Endothelial cell of umbilical vein (primary cell): ENCODE results near the gene UGT1A3. TPM values are rescaled to one million over a fixed set of nuclear protein-coding genes. Genes with fewer than 3 reads are reported as not detected.

Source experiments
- BruUV-seq: library from RNA; stranded (reverse); fragments of 400-500 nt; replicated peaks from 2 replicates; lab custom pipeline; 2021; lab: Mats Ljungman, UMichigan
- CTCF ChIA-PET: fragments of 300-600, 350-600 bp; sonication (Branson Sonifier 250); formaldehyde crosslinking; loops from one replicate; lab custom pipeline; 2021; ENCODE audit warnings: antibody characterized with exemption, inconsistent platforms; lab: Charles Lee
- POLR2A ChIA-PET: fragments of 300-600, 350-600 bp; sonication (Branson Sonifier 250); formaldehyde crosslinking; loops from one replicate; lab custom pipeline; 2021; ENCODE audit warnings: antibody characterized with exemption, inconsistent platforms; lab: Charles Lee
- DNase-seq: peaks from one replicate; pipeline ENCODE4 v3.0.0-alpha.2; 2011; ENCODE audit warnings: low read depth, low spot score
- FAIRE-seq: peaks from 2 replicates; lab custom pipeline; 2011; peaks lifted over from hg19 to GRCh38; lab: Jason Lieb, UNC
- H2AFZ ChIP-seq: 2 replicates; pipeline ENCODE4 v1.6.0; 2012; ENCODE audit warnings: low read depth, low read length, control low read depth, inconsistent platforms
- H3K27ac ChIP-seq: 2 replicates; pipeline ENCODE4 v1.5.1; 2011; ENCODE audit warnings: low read depth, mild to moderate bottlenecking, control low read depth, low read length, moderate library complexity; ENCODE audit not compliant: insufficient read depth
- H3K27me3 ChIP-seq, 2 experiments: 2 replicates each; pipeline versions ENCODE4 v1.6.0 to v1.6.1; 2011; ENCODE audit warnings: low read length in 2 of 2, mixed read lengths in 1 of 2; ENCODE audit not compliant: control insufficient read depth in 2 of 2, insufficient read depth in 2 of 2
- H3K36me3 ChIP-seq, 2 experiments: 2 replicates in 1 of 2; 3 replicates in 1 of 2; pipeline ENCODE4 v1.5.1; 2011; ENCODE audit warnings: low read length in 2 of 2, mild to moderate bottlenecking in 1 of 2, moderate library complexity in 1 of 2; ENCODE audit not compliant: control insufficient read depth in 2 of 2, insufficient read depth in 2 of 2; ENCODE audit errors: extremely low read depth in 1 of 2
- H3K4me1 ChIP-seq: 3 replicates; pipeline ENCODE4 v1.5.1; 2011; ENCODE audit warnings: mild to moderate bottlenecking, low read length; ENCODE audit not compliant: control insufficient read depth, insufficient read depth; ENCODE audit errors: extremely low read depth
- H3K4me2 ChIP-seq: 2 replicates; pipeline ENCODE4 v1.6.1; 2011; ENCODE audit warnings: low read length, control low read depth, mixed read lengths; ENCODE audit not compliant: insufficient read depth
- H3K4me3 ChIP-seq, 3 experiments: fragments of 200-600 bp in 1 of 3; sonication (generic), shearing (Covaris generic) in 1 of 3; replicated peaks in 1 of 3; 2 replicates each; pipeline ENCODE4 v1.5.1; 2011 to 2016; ENCODE audit warnings: control low read depth in 3 of 3, low read length in 3 of 3, mild to moderate bottlenecking in 2 of 3, inconsistent platforms in 1 of 3, low read depth in 1 of 3, moderate library complexity in 1 of 3; ENCODE audit not compliant: insufficient read depth in 1 of 3
- H3K79me2 ChIP-seq: 2 replicates; pipeline ENCODE4 v1.6.0; 2012; ENCODE audit warnings: low read length, inconsistent platforms; ENCODE audit not compliant: control insufficient read depth, insufficient read depth
- H3K9ac ChIP-seq: replicated peaks from 2 replicates; pipeline ENCODE3; 2011; ENCODE audit warnings: low read length, control low read depth; ENCODE audit not compliant: insufficient read depth; ENCODE audit errors: extremely low read depth
- H3K9me1 ChIP-seq: replicated peaks from 3 replicates; pipeline ENCODE4 v1.6.0; 2011; ENCODE audit warnings: mild to moderate bottlenecking, low read length; ENCODE audit not compliant: control insufficient read depth, insufficient read depth; ENCODE audit errors: extremely low read depth
- H3K9me3 ChIP-seq: replicated peaks from 2 replicates; pipeline ENCODE4 v1.5.1; 2012; ENCODE audit warnings: low read length, inconsistent platforms; ENCODE audit not compliant: control insufficient read depth, insufficient read depth
- H4K20me1 ChIP-seq: replicated peaks from 2 replicates; pipeline ENCODE3; 2011; ENCODE audit warnings: mild to moderate bottlenecking, low read length; ENCODE audit not compliant: control insufficient read depth, insufficient read depth; ENCODE audit errors: extremely low read depth
- EZH2 ChIP-seq: IDR thresholded peaks from 2 replicates; pipeline ENCODE4 v1.6.1; 2012; ENCODE audit warnings: borderline replicate concordance, low read depth, mild to moderate bottlenecking, moderate library complexity, low read length, inconsistent platforms; ENCODE audit not compliant: severe bottlenecking
- FOS ChIP-seq: IDR thresholded peaks from 2 replicates; pipeline ENCODE4 v1.6.1; 2011; ENCODE audit warnings: mild to moderate bottlenecking, low read length, moderate library complexity, borderline replicate concordance; ENCODE audit not compliant: insufficient read depth
- GATA2 ChIP-seq: IDR thresholded peaks from 2 replicates; pipeline ENCODE4 v1.7.0; 2011; ENCODE audit warnings: low read depth, mild to moderate bottlenecking, moderate library complexity, mixed read lengths, low read length; ENCODE audit not compliant: insufficient read length, insufficient read depth
- JUN ChIP-seq: IDR thresholded peaks from 2 replicates; pipeline ENCODE4 v1.6.1; 2011; ENCODE audit warnings: borderline replicate concordance, low read depth; ENCODE audit not compliant: insufficient read length, insufficient read depth
- MYC ChIP-seq: IDR thresholded peaks from one replicate; pipeline ENCODE4 v1.6.1; 2011; ENCODE audit warnings: mild to moderate bottlenecking, low read depth, low read length
- POLR2A ChIP-seq: IDR thresholded peaks from 2 replicates; pipeline ENCODE4 v1.6.1; 2012; ENCODE audit warnings: low read depth, mild to moderate bottlenecking, control low read depth, low read length
- POLR2AphosphoS5 ChIP-seq: IDR thresholded peaks from 2 replicates; pipeline ENCODE4 v1.6.1; 2012; ENCODE audit warnings: low read depth, mild to moderate bottlenecking, control low read depth, low read length, moderate library complexity; ENCODE audit not compliant: insufficient read depth
- dilution Hi-C: fragments of 300-500 bp; cut with MboI; formaldehyde crosslinking; loops from one replicate; pipeline ENCODE4 v1.15.0; 2019; ENCODE audit warnings: low sequenced_read_pairs; ENCODE audit not compliant: extremely low pct_ligation_motif_present
- intact Hi-C: fragments of 100-400 bp; cut with micrococcal nuclease; formaldehyde crosslinking; loops from one replicate; pipeline ENCODE4 v1.10.0; 2022
- polyA plus RNA-seq, 4 experiments: library from polyadenylated mRNA; depleted of rRNA in 3 of 4; stranded (reverse) in 3 of 4; unstranded in 1 of 4; fragments of >200 nt; gene quantifications; 2 replicates each; pipeline versions ENCODE4 v1.2.1 to v1.2.3, GENCODE V29; 2011 to 2012; ENCODE audit warnings: missing spikeins in 1 of 4
- total RNA-seq: library from RNA; stranded (reverse); gene quantifications from 2 replicates; pipeline ENCODE4 v1.2.3, GENCODE V29; 2021
- TF ChIP-seq, protein P1 (sequence below): IDR thresholded peaks from 2 replicates; pipeline ENCODE4 v1.6.1; 2011; ENCODE audit not compliant: insufficient read depth, insufficient read length
- TF ChIP-seq, protein P2 (sequence below), 2 donors: IDR thresholded peaks; 1 replicate in 1 of 2; 2 replicates in 1 of 2; pipeline ENCODE4 v1.5.1; 2011; ENCODE audit warnings: low read length in 2 of 2, mild to moderate bottlenecking in 2 of 2, moderate library complexity in 2 of 2, control low read depth in 1 of 2, inconsistent platforms in 1 of 2, low read depth in 1 of 2; ENCODE audit not compliant: insufficient read depth in 1 of 2; ENCODE audit errors: extremely low read depth in 1 of 2

UGT1A3 gene
- total and polyA plus RNA-seq, 2 donors (not counting 3 experiments of a cell fraction or from before 2014, with no cell fraction given): not detected

GRCh38 chr2:233693963-233694362, 34.9 kb upstream of the UGT1A3 start:
- no peaks in the 10 kb centered on the region for H3K9me3 ChIP-seq
- FAIRE-seq: no peak
- intact Hi-C loops: no loop called here
- H4K20me1 ChIP-seq: no peaks in the 10 kb centered on the region
- H3K4me3 ChIP-seq: no peak overlapping the region
- H3K27ac ChIP-seq: no peak overlapping the region
- H3K4me1 ChIP-seq: peaks cover 15% of the 10 kb centered on the region
- dilution Hi-C loops: no loop called here
- ChIA-PET POLR2A (no interaction called here), CTCF (no interaction called here)
- H3K9me1 ChIP-seq: no peaks in the 10 kb centered on the region
- no peak for DNase-seq
- H3K4me2 ChIP-seq: no peak overlapping the region
- TF ChIP-seq, protein P1, sequence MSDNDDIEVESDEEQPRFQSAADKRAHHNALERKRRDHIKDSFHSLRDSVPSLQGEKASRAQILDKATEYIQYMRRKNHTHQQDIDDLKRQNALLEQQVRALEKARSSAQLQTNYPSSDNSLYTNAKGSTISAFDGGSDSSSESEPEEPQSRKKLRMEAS: no peak
- TF ChIP-seq FOS (no peak), GATA2 (no peak), MYC (no peak), EZH2 (no peak), JUN (no peak), POLR2A (no peak), POLR2AphosphoS5 (no peak)
- TF ChIP-seq, protein P2, sequence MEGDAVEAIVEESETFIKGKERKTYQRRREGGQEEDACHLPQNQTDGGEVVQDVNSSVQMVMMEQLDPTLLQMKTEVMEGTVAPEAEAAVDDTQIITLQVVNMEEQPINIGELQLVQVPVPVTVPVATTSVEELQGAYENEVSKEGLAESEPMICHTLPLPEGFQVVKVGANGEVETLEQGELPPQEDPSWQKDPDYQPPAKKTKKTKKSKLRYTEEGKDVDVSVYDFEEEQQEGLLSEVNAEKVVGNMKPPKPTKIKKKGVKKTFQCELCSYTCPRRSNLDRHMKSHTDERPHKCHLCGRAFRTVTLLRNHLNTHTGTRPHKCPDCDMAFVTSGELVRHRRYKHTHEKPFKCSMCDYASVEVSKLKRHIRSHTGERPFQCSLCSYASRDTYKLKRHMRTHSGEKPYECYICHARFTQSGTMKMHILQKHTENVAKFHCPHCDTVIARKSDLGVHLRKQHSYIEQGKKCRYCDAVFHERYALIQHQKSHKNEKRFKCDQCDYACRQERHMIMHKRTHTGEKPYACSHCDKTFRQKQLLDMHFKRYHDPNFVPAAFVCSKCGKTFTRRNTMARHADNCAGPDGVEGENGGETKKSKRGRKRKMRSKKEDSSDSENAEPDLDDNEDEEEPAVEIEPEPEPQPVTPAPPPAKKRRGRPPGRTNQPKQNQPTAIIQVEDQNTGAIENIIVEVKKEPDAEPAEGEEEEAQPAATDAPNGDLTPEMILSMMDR (IDR thresholded peaks at IDR 0.05; ENCODE audit: extremely low read depth in 1 of 2, insufficient read depth in 1 of 2, low read depth in 1 of 2, low read length in 2 of 2): no peak
- BruUV-seq: no TSS peak
- no peaks in the 10 kb centered on the region for H3K27me3 ChIP-seq
- no peak overlapping the region for H3K9ac ChIP-seq
- H3K36me3 ChIP-seq: no peaks in the 10 kb centered on the region
- no peaks in the 10 kb centered on the region for H3K79me2 ChIP-seq
- H2AFZ ChIP-seq: no peak overlapping the region
